WI38 (cell line): ENCODE data around the gene TTLL13.

Source experiments
- H3K4me3 ChIP-seq: 2 replicates; pipeline ENCODE4 v1.5.1; 2011; ENCODE audit warnings: low read depth, mild to moderate bottlenecking, control low read depth, low read length
- CTCF ChIP-seq: IDR thresholded peaks from 2 replicates; pipeline ENCODE4 v1.5.1; 2012; ENCODE audit warnings: low read depth, mild to moderate bottlenecking, control low read depth, low read length

TTLL13 gene

GRCh38 chr15:90203922-90204321, 45.4 kb upstream of the TTLL13 start:
- TF ChIP-seq CTCF = no peak
- no peak overlapping the region for H3K4me3 ChIP-seq

DNA sequence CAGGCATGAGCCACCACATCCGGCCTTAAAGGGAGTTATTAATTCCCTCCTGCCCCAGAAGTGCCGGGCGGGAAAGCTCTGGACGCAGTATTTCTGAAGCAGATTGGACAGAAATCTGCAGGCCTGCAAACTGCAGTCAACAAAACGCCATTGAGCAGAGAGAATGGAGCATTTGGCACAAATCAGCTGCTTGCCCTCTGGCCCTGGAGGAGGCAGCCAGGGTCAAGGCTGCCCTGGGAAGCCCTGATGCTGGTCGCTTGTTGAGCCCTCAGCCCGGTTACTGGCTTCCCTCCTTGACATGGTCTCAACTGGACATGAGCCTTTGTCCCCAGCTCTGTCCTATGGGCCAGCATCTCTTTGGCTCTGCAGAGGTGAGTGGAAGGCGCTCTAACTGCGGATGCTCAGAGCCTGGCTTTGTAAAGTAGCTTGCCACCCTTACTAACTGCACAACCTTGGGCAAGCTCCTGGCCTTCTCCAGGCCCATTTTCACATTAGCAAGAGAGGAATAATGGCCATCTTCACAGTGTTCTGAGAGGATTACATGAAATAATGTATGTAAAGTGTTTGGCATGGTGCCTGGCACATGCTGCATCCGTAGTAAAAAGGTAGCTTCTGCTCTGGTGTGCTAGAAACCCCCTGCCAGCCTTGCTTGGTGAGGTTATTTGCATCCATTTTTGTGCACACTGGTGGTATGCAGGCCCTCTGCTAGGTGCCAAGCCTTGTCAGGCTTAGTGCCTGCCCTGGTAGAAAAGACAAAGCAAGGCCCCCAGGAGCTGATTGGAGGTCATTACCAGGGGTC, 44.1 kb upstream of the TTLL13 start:
- no peak for TF ChIP-seq CTCF
- no peak overlapping the region for H3K4me3 ChIP-seq

DNA sequence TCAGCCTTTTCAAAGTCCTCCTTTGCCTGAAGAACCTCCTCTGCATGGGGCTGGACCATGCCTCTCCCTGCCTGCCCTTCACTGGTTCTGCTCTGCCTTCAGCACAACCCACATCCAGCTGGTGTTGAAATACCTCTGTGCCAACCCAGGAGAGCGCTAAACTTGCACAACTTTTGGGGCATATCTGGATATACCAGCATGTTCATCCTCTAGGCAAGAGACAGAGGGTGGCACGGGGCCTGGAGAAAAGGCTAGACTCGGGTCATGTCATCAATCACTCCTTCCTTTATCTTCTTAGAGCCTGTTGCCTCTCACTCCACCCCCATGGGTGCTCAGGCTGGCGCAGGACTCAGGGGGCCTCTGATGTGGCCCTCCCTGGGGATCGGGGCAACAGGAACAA, 43.5 kb upstream of the TTLL13 start:
- no peak for TF ChIP-seq CTCF
- no peak overlapping the region for H3K4me3 ChIP-seq

DNA sequence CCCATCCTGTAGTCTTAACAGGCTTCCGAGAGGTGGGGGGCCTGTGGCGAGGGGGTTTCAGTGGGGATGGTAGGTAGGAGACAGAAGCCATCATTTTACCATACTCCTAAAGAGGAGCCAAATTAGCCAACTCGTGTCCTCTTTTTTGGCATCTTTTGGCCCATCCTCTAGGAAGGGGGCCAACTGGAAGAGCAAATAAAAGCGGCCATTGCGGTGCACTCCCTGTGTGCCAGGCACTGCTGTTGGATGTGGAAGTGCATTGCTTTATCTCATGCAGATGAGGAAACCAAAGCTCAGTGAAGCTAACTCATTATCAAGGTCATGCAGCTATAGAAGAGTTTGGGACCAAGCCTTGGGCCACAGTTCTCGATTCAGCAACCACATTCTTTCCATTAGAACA, 42.1 kb upstream of the TTLL13 start:
- no peak overlapping the region for H3K4me3 ChIP-seq
- no peak for TF ChIP-seq CTCF

GRCh38 chr15:90208356-90208755, 41.0 kb upstream of the TTLL13 start:
- H3K4me3 ChIP-seq = no peak overlapping the region
- TF ChIP-seq CTCF = no peak

- no peak for TF ChIP-seq CTCF
- no peak overlapping the region for H3K4me3 ChIP-seq
Measured at GRCh38 chr15:90209591-90209990, 39.8 kb upstream of the TTLL13 start.

DNA sequence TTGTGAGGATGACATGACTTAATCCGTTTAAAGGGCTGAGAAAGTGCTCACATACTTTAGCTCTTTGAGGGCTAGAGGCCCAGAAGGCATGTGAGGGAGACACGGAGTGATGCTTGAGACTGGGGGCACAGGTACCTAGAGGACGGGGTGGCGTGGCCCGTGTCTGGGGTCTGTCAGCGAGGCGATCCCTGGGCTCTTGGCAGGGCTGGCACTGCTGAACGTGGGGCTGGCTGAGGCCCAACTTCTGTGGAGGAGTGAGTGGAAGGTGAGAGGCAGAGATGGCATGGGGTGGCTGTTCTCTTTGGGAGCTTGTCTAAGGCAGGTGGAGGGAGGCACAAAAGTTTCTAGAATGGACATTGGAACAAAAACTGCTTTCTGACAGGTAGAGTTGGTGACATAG, 38.8 kb upstream of the TTLL13 start:
- no peak for TF ChIP-seq CTCF
- H3K4me3 ChIP-seq = no peak overlapping the region
